Lower lobe of right lung (tissue), 2 donors: ENCODE data around the gene SLC30A7. TPM values are rescaled to one million over a fixed set of nuclear protein-coding genes. Genes with fewer than 3 reads are reported as not detected.

Source experiments
- ATAC-seq, 2 donors: fragments of 200-7000 bp; cut with Tn5 transposase; one replicate each; pipeline ENCODE4 v1.9.1; 2020 to 2022; ENCODE audit warnings: mild to moderate bottlenecking in 2 of 2, moderate library complexity in 2 of 2
- DNase-seq: peaks from one replicate; pipeline ENCODE4 v3.0.0-alpha.2; 2020
- H3K27ac ChIP-seq: fragments of 200-600 bp; one replicate; pipeline ENCODE4 v1.8.0; 2022
- H3K27me3 ChIP-seq: fragments of 200-600 bp; one replicate; pipeline ENCODE4 v1.8.0; 2022; ENCODE audit warnings: low read depth
- H3K36me3 ChIP-seq: fragments of 200-600 bp; one replicate; pipeline ENCODE4 v1.8.0; 2022; ENCODE audit warnings: mild to moderate bottlenecking
- H3K4me1 ChIP-seq: fragments of 200-600 bp; one replicate; pipeline ENCODE4 v1.8.0; 2022
- H3K4me3 ChIP-seq: fragments of 200-600 bp; one replicate; pipeline ENCODE4 v1.8.0; 2022; ENCODE audit warnings: mild to moderate bottlenecking
- H3K9me3 ChIP-seq: fragments of 200-600 bp; one replicate; pipeline ENCODE4 v1.8.0; 2022
- CTCF ChIP-seq: fragments of 200-600 bp; IDR thresholded peaks from one replicate; pipeline ENCODE4 v1.8.0; 2022; ENCODE audit warnings: antibody characterized with exemption, mild to moderate bottlenecking
- intact Hi-C: fragments of 100-400 bp; cut with DNase I; formaldehyde crosslinking; loops from one replicate; pipeline ENCODE4 v1.11.0; 2022
- total RNA-seq: library from RNA; stranded (reverse); fragmentation: NEBNext Ultra II Directional; extraction: Animal tissue kit (Norgen Biotek cat#: 25700); gene quantifications from one replicate; pipeline ENCODE4 v1.2.1, GENCODE V29; 2021
- donor health status: DM: no; HTN: yes; CAD: no; lungs with severe emphysema.

Gene SLC30A7
- total RNA-seq, 1 donor from 2014 or later, result 35.6 TPM

GRCh38 chr1:100892554-100892953 lies 3.3 kb upstream of the SLC30A7 start:
- Histone ChIP-seq H3K4me1 (peaks cover 20% of the 10 kb centered on the region), H3K27ac (no peak overlapping the region), H3K4me3 (no peak overlapping the region), H3K9me3 (peaks cover 7% of the 10 kb centered on the region), H3K36me3 (no peaks in the 10 kb centered on the region), H3K27me3 (no peaks in the 10 kb centered on the region)
- ATAC-seq (no peak), DNase-seq (no peak)
- intact Hi-C loops, result no loop called here
- no peak for TF ChIP-seq CTCF

GRCh38 chr1:100893718-100894117 lies 2.2 kb upstream of the SLC30A7 start:
- no peak for DNase-seq
- peaks cover 29% of the 10 kb centered on the region for H3K4me1 ChIP-seq
- intact Hi-C loops, result no loop called here
- no peak for TF ChIP-seq CTCF
- peaks cover 7% of the 10 kb centered on the region for H3K9me3 ChIP-seq
- H3K4me3 ChIP-seq, result peak overlapping the region; percentile 82
- peaks cover 7% of the 10 kb centered on the region for H3K36me3 ChIP-seq
- no peak overlapping the region for H3K27ac ChIP-seq
- H3K27me3 ChIP-seq, result no peaks in the 10 kb centered on the region
- ATAC-seq, result no peak

- peak within 1 kb of the TSS; percentile 82 for H3K4me3 ChIP-seq
- peaks cover 3% of the 10 kb centered on the region for H3K9me3 ChIP-seq
- ATAC-seq (peak; percentile 81 to 88), DNase-seq (peak; percentile 91)
- TF ChIP-seq CTCF, result no peak
- peaks cover 18% of the 10 kb centered on the region for H3K36me3 ChIP-seq
- peaks cover 29% of the 10 kb centered on the region for H3K4me1 ChIP-seq
- intact Hi-C loops, result no loop called here
- H3K27me3 ChIP-seq, result no peaks in the 10 kb centered on the region
- H3K27ac ChIP-seq, result peak within 1 kb of the TSS; percentile 96
Measured at GRCh38 chr1:100894603-100895539, 1.0 kb upstream of the SLC30A7 start, which contains the start of gene EXTL2. TSS of gene EXTL2 (minus strand) at chr1:100894842. CDS start at chr1:100888757, 6,085 bp downstream.

- peak overlapping the region; percentile 82 for H3K4me3 ChIP-seq
- intact Hi-C loops, result no loop called here
- no peaks in the 10 kb centered on the region for H3K27me3 ChIP-seq
- H3K36me3 ChIP-seq, result peaks cover 35% of the 10 kb centered on the region
- DNase-seq, result no peak
- peak; percentile 32 to 46 for ATAC-seq
- no peaks in the 10 kb centered on the region for H3K9me3 ChIP-seq
- peaks cover 29% of the 10 kb centered on the region for H3K4me1 ChIP-seq
- H3K27ac ChIP-seq, result peak overlapping the region; percentile 96
- no peak for TF ChIP-seq CTCF
Measured at GRCh38 chr1:100896481-100896982, 642 bp downstream of the SLC30A7 start.

- Histone ChIP-seq H3K4me3 (no peak overlapping the region), H3K27ac (no peak overlapping the region)
Measured at GRCh38 chr1:100902365-100902764, 6.5 kb downstream of the SLC30A7 start.

More at GRCh38 chr1:100902365-100902764, 6.5 kb downstream of the SLC30A7 start:
- Histone ChIP-seq H3K36me3 (peaks cover 70% of the 10 kb centered on the region), H3K9me3 (no peaks in the 10 kb centered on the region), H3K27me3 (no peaks in the 10 kb centered on the region), H3K4me1 (peaks cover 11% of the 10 kb centered on the region)
- intact Hi-C loops, result no loop called here
- ATAC-seq (no peak), DNase-seq (no peak)
- TF ChIP-seq CTCF, result no peak
